Activated naive CD8-positive, alpha-beta T cell treated with anti-CD3 and anti-CD28 coated beads for 36 hours (primary cell): ENCODE results near the gene PCDHGA12. TPM values are rescaled to one million over a fixed set of nuclear protein-coding genes. Genes with fewer than 3 reads are reported as not detected.

Experiments
- DNase-seq: peaks from one replicate; pipeline ENCODE4 v3.0.0; 2021
- H3K27ac Mint-ChIP-seq: one replicate; pipeline ENCODE4 v1.8.0; 2022; ENCODE audit warnings: mild to moderate bottlenecking, moderate library complexity, mixed read lengths
- H3K27me3 Mint-ChIP-seq: one replicate; pipeline ENCODE4 v1.8.0; 2022; ENCODE audit warnings: mild to moderate bottlenecking, mixed read lengths
- H3K36me3 Mint-ChIP-seq: one replicate; pipeline ENCODE4 v1.8.0; 2021; ENCODE audit warnings: mild to moderate bottlenecking, mixed read lengths
- H3K4me1 Mint-ChIP-seq: one replicate; pipeline ENCODE4 v1.8.0; 2021; ENCODE audit warnings: mixed read lengths
- H3K4me3 Mint-ChIP-seq: one replicate; pipeline ENCODE4 v1.8.0; 2022; ENCODE audit warnings: mild to moderate bottlenecking, moderate library complexity, mixed read lengths
- H3K9me3 Mint-ChIP-seq: one replicate; pipeline ENCODE4 v1.8.0; 2022; ENCODE audit warnings: mixed read lengths
- total RNA-seq, 2 experiments: library from RNA; stranded (reverse); gene quantifications; one replicate each; pipeline ENCODE4 v1.2.3, GENCODE V29; 2021

The PCDHGA12 gene
- total RNA-seq, 2 experiments from 2014 or later, result 0.08 TPM; not detected in 1

- Mint-ChIP-seq H3K27me3 (peaks cover 60% of the 10 kb centered on the region), H3K4me1 (peaks cover 20% of the 10 kb centered on the region), H3K9me3 (no peaks in the 10 kb centered on the region), H3K36me3 (no peaks in the 10 kb centered on the region), H3K4me3 (peak within 1 kb of the TSS; percentile 87), H3K27ac (no peak within 1 kb of the TSS)
- DNase-seq, result peak; percentile 57
Observed at GRCh38 chr5:141475625-141476131, 45.4 kb downstream of the PCDHGA12 start, which contains the start of gene PCDHGC3. Gene PCDHGC3 (plus strand): TSS chr5:141475966. CDS start chr5:141476117, 151 bp downstream.

GRCh38 chr5:141476132-141476911, 46.0 kb downstream of the PCDHGA12 start:
- H3K4me3 Mint-ChIP-seq, result peak overlapping the region; percentile 87
- H3K36me3 Mint-ChIP-seq, result no peaks in the 10 kb centered on the region
- H3K27ac Mint-ChIP-seq, result no peak overlapping the region
- H3K27me3 Mint-ChIP-seq, result peaks cover 66% of the 10 kb centered on the region
- peaks cover 20% of the 10 kb centered on the region for H3K4me1 Mint-ChIP-seq
- no peaks in the 10 kb centered on the region for H3K9me3 Mint-ChIP-seq
- DNase-seq, result no peak

- peaks cover 72% of the 10 kb centered on the region for H3K27me3 Mint-ChIP-seq
- DNase-seq, result no peak
- no peak overlapping the region for H3K27ac Mint-ChIP-seq
- no peaks in the 10 kb centered on the region for H3K9me3 Mint-ChIP-seq
- peak overlapping the region; percentile 87 for H3K4me3 Mint-ChIP-seq
- peaks cover 20% of the 10 kb centered on the region for H3K4me1 Mint-ChIP-seq
- no peaks in the 10 kb centered on the region for H3K36me3 Mint-ChIP-seq
Observed at GRCh38 chr5:141477044-141477575, 46.8 kb downstream of the PCDHGA12 start.

- H3K27ac Mint-ChIP-seq, result no peak overlapping the region
- no peak overlapping the region for H3K4me3 Mint-ChIP-seq
- no peaks in the 10 kb centered on the region for H3K36me3 Mint-ChIP-seq
- H3K4me1 Mint-ChIP-seq, result peaks cover 20% of the 10 kb centered on the region
- peaks cover 77% of the 10 kb centered on the region for H3K27me3 Mint-ChIP-seq
- H3K9me3 Mint-ChIP-seq, result no peaks in the 10 kb centered on the region
- DNase-seq, result no peak
Observed at GRCh38 chr5:141477815-141478214, 47.5 kb downstream of the PCDHGA12 start.

GRCh38 chr5:141478321-141478945, 48.1 kb downstream of the PCDHGA12 start:
- Mint-ChIP-seq H3K4me1 (peaks cover 20% of the 10 kb centered on the region), H3K27ac (no peak overlapping the region), H3K4me3 (no peak overlapping the region), H3K9me3 (no peaks in the 10 kb centered on the region), H3K27me3 (peaks cover 81% of the 10 kb centered on the region), H3K36me3 (no peaks in the 10 kb centered on the region)
- no peak for DNase-seq

- no peaks in the 10 kb centered on the region for H3K36me3 Mint-ChIP-seq
- no peak overlapping the region for H3K27ac Mint-ChIP-seq
- DNase-seq, result no peak
- no peaks in the 10 kb centered on the region for H3K9me3 Mint-ChIP-seq
- H3K4me1 Mint-ChIP-seq, result peaks cover 20% of the 10 kb centered on the region
- no peak overlapping the region for H3K4me3 Mint-ChIP-seq
- peaks cover 95% of the 10 kb centered on the region for H3K27me3 Mint-ChIP-seq
Observed at GRCh38 chr5:141479776-141480175, 49.5 kb downstream of the PCDHGA12 start.

Other genes starting within 250 kb of the PCDHGA12 start
- not detected for gene PCDHB16, start 248.1 kb upstream of the PCDHGA12 start, total RNA-seq
- not detected for gene PCDHB9, start 243.3 kb upstream of the PCDHGA12 start, total RNA-seq
- gene PCDHB10, start 238.2 kb upstream of the PCDHGA12 start, total RNA-seq, result not detected
- not detected for gene PCDHB11, start 230.9 kb upstream of the PCDHGA12 start, total RNA-seq
- gene PCDHB12, start 221.8 kb upstream of the PCDHGA12 start, total RNA-seq, result not detected
- gene PCDHB13, start 216.6 kb upstream of the PCDHGA12 start, total RNA-seq, result not detected
- not detected for gene PCDHB14, start 207.2 kb upstream of the PCDHGA12 start, total RNA-seq
- not detected for gene PCDHB15, start 185.1 kb upstream of the PCDHGA12 start, total RNA-seq
- under 1 TPM in 1 of 2 experiments, not detected in 1; 0.21 TPM for gene SLC25A2, start 126.5 kb upstream of the PCDHGA12 start, total RNA-seq
- gene TAF7, start 109.7 kb upstream of the PCDHGA12 start, total RNA-seq, result 10 to 100 TPM; 60.4 to 60.5 TPM
- gene PCDHGA1, start 100.0 kb upstream of the PCDHGA12 start, total RNA-seq, result not detected
- gene PCDHGA2, start 91.7 kb upstream of the PCDHGA12 start, total RNA-seq, result not detected
- not detected for gene PCDHGA3, start 86.7 kb upstream of the PCDHGA12 start, total RNA-seq
- not detected for gene PCDHGB1, start 80.4 kb upstream of the PCDHGA12 start, total RNA-seq
- under 1 TPM in 1 of 2 experiments, not detected in 1; 0.12 TPM for gene PCDHGA4, start 75.5 kb upstream of the PCDHGA12 start, total RNA-seq
- gene PCDHGB2, start 70.5 kb upstream of the PCDHGA12 start, total RNA-seq, result under 1 TPM in 1 of 2 experiments, not detected in 1; 0.10 TPM
- under 1 TPM in 1 of 2 experiments, not detected in 1; 0.06 TPM for gene PCDHGA5, start 66.3 kb upstream of the PCDHGA12 start, total RNA-seq
- not detected for gene PCDHGB3, start 60.3 kb upstream of the PCDHGA12 start, total RNA-seq
- under 1 TPM; 0.08 TPM for gene PCDHGA6, start 56.6 kb upstream of the PCDHGA12 start, total RNA-seq
- gene PCDHGA7, start 47.8 kb upstream of the PCDHGA12 start, total RNA-seq, result not detected
- gene PCDHGB4, start 42.8 kb upstream of the PCDHGA12 start, total RNA-seq, result not detected
- gene PCDHGA8, start 37.9 kb upstream of the PCDHGA12 start, total RNA-seq, result not detected
- gene PCDHGB5, start 32.6 kb upstream of the PCDHGA12 start, total RNA-seq, result under 1 TPM; 0.16 to 0.26 TPM
- gene PCDHGA9, start 27.7 kb upstream of the PCDHGA12 start, total RNA-seq, result not detected
- not detected for gene PCDHGB6, start 22.5 kb upstream of the PCDHGA12 start, total RNA-seq
- gene PCDHGA10, start 17.5 kb upstream of the PCDHGA12 start, total RNA-seq, result under 1 TPM in 1 of 2 experiments, not detected in 1; 0.06 TPM
- gene PCDHGB7, start 12.8 kb upstream of the PCDHGA12 start, total RNA-seq, result not detected
- gene PCDHGA11, start 9.5 kb upstream of the PCDHGA12 start, total RNA-seq, result under 1 TPM in 1 of 2 experiments, not detected in 1; 0.06 TPM
- gene PCDHGC3, start 45.5 kb downstream of the PCDHGA12 start, total RNA-seq, result under 1 TPM in 1 of 2 experiments, not detected in 1; 0.33 TPM
- gene PCDHGC4, start 54.5 kb downstream of the PCDHGA12 start, total RNA-seq, result not detected
- not detected for gene PCDHGC5, start 58.6 kb downstream of the PCDHGA12 start, total RNA-seq
- gene DIAPH1, start 188.5 kb downstream of the PCDHGA12 start, total RNA-seq, result 100 to 1,000 TPM; 214 to 220 TPM
- 10 to 100 TPM; 83.4 to 84.6 TPM for gene HDAC3, start 206.3 kb downstream of the PCDHGA12 start, total RNA-seq
- gene RELL2, start 206.5 kb downstream of the PCDHGA12 start, total RNA-seq, result 10 to 100 TPM; 26.8 to 27.3 TPM
- 10 to 100 TPM; 22.4 to 24.8 TPM for gene FCHSD1, start 220.9 kb downstream of the PCDHGA12 start, total RNA-seq